Hindlimb muscle (tissue), 1 donor: ENCODE data around the gene RNPEP. TPM values are rescaled to one million over a fixed set of nuclear protein-coding genes. Genes with fewer than 3 reads are reported as not detected.
"Not testable (repeated sequence)": the region's sequence is repeated elsewhere in the genome, so short reads cannot be mapped to it uniquely, and the experiment has no call there.

Experiments used
- DNase-seq: peaks from one replicate; pipeline ENCODE4 v3.0.0-alpha.2; 2013
- polyA plus RNA-seq: library from polyadenylated mRNA; unstranded; fragments of 120-200 nt; gene quantifications from one replicate; pipeline ENCODE4 v1.2.1, GENCODE V29; 2013; ENCODE audit not compliant: insufficient read length

The RNPEP gene
- polyA plus RNA-seq, 1 donor, result 20.1 TPM

DNA sequence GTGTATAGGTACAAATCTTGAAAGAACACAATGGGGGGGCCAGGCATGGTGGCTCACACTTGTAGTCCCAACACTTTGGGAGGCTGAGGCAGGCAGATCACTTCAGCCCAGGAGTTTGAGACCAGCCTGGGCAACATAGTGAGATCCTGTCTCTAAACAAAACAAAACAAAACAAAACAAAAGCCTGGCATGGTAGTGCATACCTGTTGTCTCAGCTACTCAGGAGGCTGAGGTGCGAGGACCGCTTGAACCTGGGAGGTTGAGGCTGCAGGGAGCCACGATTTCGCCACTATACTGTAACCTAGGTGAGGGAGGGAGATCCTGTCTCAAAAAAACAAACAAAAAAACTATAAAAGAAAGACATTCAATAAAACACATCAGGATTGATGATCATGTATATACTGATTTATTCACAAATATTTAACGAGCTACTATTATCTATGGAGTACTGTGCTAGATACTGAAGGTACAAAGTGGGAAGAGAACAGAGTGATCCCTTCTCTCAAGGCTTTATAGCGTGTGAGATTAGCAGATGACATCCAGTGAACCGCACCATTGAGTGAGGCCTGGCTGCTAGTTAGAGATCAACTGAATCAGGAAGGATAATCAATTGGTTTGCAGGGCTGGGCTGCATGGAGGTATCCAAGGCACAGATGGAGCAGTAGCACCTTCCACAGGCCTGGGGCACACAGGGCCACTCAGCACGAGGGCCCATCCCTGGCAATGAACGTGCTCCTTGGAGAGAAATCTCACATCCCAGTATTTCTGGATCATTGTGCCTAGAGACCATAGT is 54.3 kb downstream of the RNPEP start:
- DNase-seq, result no peak

DNA sequence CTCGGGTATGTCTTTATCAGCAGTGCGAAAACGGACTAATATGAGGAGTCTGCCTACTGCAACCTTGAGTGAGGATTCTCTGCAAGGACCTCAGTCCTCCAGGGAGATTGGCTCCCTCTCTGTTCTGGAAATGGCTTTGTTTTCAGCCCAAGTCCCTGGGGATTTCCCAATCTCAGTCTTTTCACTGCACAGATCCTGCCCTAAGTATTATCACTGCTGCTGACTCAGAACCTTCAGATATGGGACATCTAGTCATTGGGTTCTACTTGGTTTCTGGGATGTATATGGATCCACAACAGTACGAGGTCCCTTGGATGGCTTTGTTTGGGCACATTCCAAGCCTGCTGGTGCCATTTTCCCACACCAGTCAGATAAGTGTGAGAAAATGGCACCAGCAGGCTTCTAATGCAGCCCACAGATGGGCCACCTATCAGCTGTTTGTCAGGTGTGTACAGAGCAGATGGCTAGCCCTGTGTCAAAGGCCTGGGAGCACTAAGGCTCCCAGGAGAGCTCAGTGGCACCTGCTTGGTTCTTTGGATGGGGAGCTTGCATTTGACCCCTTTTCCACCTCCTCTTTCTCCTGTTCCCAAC is 55.4 kb downstream of the RNPEP start:
- DNase-seq, result no peak

DNA sequence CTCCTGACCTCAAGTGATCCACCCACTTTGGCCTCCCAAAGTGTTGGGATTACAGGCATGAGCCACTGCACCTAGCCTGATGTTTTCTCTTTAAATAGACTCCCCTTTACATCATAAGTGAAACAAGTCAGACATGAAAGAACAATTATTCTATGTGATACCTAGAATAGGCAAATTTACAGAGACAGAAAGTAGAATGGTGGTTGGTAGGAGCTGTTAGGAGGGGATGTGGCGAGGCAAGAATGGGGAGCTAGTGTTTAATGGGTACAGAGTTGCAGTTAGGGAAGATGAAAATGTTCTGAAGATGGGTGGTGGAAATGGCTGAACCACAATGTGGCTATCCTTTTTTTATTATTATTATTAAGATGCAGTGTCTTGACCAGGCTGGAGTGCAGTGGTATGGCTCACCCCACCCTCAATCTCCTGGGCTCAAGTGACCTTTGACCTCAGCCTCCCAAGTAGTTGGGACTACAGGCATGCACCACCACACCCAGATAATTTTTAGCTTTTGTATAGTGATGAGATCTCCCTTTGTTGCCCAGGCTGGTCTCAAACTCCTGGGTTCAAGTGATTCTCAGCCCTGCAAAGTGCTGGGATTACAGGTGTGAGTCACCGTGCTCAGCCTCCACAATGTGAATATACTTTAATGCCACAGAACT is 56.4 kb downstream of the RNPEP start:
- DNase-seq, result no peak

DNA sequence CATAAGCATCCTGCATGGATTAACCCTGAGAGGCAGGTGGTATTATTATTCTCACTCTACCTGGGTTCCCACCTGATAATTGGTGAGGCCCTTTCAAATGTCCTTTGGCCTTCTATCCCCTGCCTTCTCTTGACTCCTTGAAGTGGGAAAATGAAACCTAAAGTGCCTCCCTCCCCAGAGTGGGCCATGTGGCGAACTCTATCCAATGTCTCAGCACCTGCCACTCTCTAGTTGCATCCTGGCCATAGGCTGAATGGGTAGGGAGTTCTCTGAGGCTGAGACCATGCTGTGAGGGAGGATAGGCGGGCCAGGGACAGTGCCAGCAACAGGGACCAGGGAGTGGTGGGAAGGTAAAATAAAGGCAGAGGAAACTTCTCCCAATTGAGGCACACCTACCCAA is 63.3 kb downstream of the RNPEP start:
- no peak for DNase-seq

DNA sequence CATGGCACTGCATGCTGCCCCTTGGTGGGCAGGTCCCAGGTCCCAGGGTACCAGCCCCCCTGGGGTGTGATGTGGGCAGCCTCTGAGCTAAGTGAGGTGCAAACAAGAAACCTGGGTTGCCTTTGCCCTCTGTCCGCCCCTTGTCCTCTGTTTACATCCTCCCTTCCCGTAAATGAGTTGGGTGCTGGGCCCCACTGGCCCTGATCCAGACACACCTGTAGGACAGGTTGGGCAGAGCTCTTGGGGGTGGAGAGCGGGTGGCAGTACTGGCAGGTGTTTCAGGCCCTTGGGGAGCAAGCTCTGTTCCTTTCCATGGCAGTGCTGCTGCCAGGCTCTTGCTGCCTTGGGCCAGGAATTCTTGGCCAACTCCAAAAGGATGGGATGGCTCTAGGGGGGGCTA is 63.8 kb downstream of the RNPEP start:
- no peak for DNase-seq

DNA sequence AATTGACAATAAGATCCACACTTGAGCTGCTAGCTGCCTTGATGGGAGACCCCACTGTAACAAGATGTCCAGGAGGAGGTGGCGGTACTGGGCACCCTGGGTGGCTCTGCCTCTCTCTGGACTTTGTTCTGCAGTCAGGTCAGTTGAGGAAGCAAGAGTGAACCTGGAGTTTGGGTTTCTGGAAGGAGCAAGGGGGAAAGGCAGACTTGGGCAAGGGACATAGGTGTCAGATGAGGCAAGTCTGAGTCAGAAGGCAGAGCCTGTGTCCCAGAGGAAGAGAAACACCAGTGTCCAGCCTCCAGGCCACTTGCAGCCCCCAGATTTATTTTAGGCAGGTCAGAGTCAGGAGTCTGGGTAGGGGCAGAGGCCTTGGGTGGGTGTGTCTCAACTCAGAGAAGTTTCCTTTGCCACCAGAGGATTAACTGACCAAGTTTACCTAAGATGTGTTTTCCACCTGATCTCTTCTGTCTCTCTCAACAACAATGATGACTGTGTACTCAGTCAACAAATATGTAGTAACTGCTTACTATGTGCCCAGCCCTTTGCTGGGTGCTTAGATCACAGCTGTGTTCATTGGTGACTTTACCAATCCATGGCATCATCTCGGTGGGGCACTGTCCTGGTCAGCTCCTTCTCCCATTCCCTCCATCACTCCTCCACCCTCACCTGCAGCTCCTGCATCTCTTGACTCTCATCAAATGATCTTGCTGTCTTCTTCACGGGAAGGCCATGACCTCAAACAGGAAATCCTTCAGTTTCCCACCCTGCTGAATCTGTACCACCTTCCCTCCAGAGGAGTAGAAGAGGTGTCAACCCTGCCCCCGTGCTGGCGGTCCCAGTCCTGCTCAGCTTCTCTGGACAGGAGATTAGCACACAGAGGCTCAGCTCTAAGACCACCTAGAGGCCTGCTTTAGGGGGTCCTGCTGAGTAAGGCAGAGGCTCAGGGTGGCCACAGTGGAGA is 64.6 kb downstream of the RNPEP start:
- no peak for DNase-seq

DNA sequence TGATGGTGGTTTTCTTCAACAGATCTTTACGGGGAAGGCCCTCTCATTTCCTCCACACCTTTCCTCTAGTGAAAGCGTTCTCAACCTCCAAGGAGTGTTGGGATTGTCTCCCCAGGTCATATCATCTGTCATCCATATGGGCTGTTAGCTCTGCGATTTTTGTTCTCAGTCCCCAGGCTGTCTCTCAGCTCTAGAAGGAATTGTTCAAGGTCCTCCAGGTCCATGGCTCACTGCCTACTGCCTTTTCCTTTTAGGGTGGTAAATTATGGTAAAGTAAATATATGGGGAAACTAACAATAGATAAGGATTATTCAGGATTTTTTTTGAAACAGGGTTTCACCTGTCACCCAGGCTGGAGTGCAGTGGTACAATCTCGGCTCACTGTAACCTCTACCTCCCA is 65.5 kb downstream of the RNPEP start:
- DNase-seq, result no peak

DNA sequence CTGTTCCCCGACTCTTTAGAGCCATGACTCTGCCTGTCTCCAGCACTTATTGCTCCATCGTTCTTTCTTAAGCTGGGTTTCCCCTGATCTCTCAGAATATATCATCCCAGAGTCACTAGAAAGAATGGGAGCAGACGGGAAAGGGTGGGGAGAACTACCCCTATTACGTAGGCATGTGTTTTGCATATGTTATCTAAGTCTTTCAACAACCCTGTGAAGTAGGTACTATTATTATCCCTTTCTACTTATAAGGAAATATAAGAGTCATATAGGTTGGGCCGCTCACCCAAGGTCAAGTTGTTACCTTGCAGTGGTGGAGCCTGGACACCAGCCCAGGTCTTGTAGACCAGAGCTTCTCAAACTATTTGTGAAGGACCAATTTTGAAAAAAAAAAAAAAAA is 66.7 kb downstream of the RNPEP start:
- no peak for DNase-seq

DNA sequence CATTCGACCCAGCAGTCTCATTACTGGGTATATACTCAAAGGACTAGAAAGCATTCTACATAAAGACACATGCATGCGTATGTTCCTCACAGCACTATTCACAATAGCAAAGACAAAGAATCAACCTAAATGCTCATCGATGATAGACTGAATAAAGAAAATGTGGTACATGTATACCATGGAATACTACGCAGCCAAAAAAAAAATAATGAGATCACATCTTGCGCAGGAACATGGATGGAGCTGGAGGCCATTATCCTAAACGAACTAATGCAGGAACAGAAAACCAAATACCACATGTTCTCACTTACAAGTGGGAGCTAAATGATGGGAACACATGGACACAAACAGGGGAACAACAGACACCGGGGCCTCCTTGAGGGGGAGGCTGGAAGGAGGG is 71.6 kb downstream of the RNPEP start:
- DNase-seq, result no peak

DNA sequence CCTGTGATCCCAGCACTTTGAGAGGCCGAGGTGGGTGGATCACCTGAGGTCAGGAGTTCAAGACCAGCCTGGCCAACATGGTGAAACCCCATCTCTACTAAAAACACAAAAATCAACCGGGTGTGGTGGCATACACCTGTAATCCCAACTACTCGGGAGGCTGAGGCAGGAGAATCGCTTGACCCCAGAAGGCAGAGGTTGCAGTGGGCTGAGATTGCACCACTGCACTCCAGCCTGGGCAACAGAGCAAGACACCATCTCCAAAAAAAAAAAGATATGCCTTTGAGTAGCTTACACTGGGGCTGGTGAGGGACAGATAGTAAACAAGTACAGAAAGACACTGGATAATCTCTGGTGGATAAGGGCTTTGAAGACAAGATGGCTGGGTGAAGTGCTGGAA is 72.2 kb downstream of the RNPEP start:
- not testable (repeated sequence) for DNase-seq

Other genes with a start within 250 kb of the RNPEP start
- gene IPO9, start 153.5 kb upstream of the RNPEP start, polyA plus RNA-seq, result 45.5 TPM
- gene SHISA4, start 93.8 kb upstream of the RNPEP start, polyA plus RNA-seq, result 89.2 TPM
- gene LMOD1, start 36.1 kb upstream of the RNPEP start, polyA plus RNA-seq, result 46.6 TPM
- gene TIMM17A, start 27.1 kb upstream of the RNPEP start, polyA plus RNA-seq, result 35.1 TPM
- gene ELF3, start 27.9 kb downstream of the RNPEP start, polyA plus RNA-seq, result 0.15 TPM
- 0.04 TPM for gene GPR37L1, start 140.3 kb downstream of the RNPEP start, polyA plus RNA-seq
- gene ARL8A, start 162.1 kb downstream of the RNPEP start, polyA plus RNA-seq, result 40.3 TPM
- gene PTPN7, start 178.0 kb downstream of the RNPEP start, polyA plus RNA-seq, result 1.1 TPM
- gene LGR6, start 211.2 kb downstream of the RNPEP start, polyA plus RNA-seq, result 0.34 TPM